ENCODE results near the gene SCGB3A1. TPM values are rescaled to one million over a fixed set of nuclear protein-coding genes. Genes with fewer than 3 reads are reported as not detected.

The SCGB3A1 gene
- total RNA-seq, 1 experiment from 2014 or later: not detected

DNA sequence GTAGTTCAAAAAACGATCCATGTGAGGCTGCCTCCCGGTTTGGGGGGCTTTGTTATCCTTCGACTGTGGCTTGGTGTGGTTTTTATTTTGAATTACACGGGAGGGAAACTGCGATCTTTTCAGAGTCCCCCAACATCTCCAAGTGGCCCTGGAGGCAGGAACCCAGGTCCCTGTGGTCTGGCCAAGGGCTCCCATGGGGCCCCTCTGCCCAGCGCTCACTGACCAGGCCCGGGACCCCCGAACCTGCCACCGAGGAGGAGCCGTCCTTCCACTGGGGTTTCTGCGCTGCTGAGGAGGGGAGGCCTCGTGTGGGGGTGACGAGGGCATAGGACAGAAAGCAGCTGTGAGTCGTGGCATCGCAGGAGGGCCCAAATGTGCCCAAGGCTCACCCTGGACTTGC is 18.1 kb upstream of the SCGB3A1 start:
- TF ChIP-seq, protein P1, sequence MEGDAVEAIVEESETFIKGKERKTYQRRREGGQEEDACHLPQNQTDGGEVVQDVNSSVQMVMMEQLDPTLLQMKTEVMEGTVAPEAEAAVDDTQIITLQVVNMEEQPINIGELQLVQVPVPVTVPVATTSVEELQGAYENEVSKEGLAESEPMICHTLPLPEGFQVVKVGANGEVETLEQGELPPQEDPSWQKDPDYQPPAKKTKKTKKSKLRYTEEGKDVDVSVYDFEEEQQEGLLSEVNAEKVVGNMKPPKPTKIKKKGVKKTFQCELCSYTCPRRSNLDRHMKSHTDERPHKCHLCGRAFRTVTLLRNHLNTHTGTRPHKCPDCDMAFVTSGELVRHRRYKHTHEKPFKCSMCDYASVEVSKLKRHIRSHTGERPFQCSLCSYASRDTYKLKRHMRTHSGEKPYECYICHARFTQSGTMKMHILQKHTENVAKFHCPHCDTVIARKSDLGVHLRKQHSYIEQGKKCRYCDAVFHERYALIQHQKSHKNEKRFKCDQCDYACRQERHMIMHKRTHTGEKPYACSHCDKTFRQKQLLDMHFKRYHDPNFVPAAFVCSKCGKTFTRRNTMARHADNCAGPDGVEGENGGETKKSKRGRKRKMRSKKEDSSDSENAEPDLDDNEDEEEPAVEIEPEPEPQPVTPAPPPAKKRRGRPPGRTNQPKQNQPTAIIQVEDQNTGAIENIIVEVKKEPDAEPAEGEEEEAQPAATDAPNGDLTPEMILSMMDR (conservative IDR thresholded peaks at IDR 0.05): no peak
- Histone ChIP-seq H3K4me2 (ENCODE audit: insufficient read depth, insufficient read length, low read length) (no peak overlapping the region), H3T11ph (ENCODE audit: low read length) (no peak overlapping the region), H3K79me2 (ENCODE audit: insufficient read depth, low read length) (no peaks in the 10 kb centered on the region), H3K18ac (ENCODE audit: insufficient read length, low read depth, low read length) (no peak overlapping the region), H2BK5ac (ENCODE audit: insufficient read length, low read length) (no peak overlapping the region), H4K91ac (ENCODE audit: insufficient read length, low read depth, low read length) (no peak overlapping the region), H2BK12ac (ENCODE audit: insufficient read length, low read depth, low read length) (no peak overlapping the region), H3K9me3 (ENCODE audit: control insufficient read depth, low read depth, low read length) (no peaks in the 10 kb centered on the region), H3K4me1 (ENCODE audit: insufficient read depth, low read length) (no peaks in the 10 kb centered on the region), H3K23ac (ENCODE audit: insufficient read length, low read depth, low read length) (no peak overlapping the region), H3K23me2 (ENCODE audit: insufficient read length, low read depth, low read length, poor library complexity, severe bottlenecking) (no peaks in the 10 kb centered on the region), H3K9ac (ENCODE audit: extremely low read depth, insufficient read length, low read length) (no peak overlapping the region), H4K8ac (replicated peaks; ENCODE audit: insufficient read length, low read depth, low read length) (no peak overlapping the region), H2BK120ac (ENCODE audit: low read depth, low read length, poor library complexity, severe bottlenecking) (no peak overlapping the region), H3K79me1 (ENCODE audit: insufficient read depth, low read depth, low read length, poor library complexity, severe bottlenecking) (no peaks in the 10 kb centered on the region), H3K14ac (ENCODE audit: insufficient read depth, low read length) (no peak overlapping the region), H3K56ac (ENCODE audit: insufficient read length, low read depth, low read length) (no peak overlapping the region), H4K5ac (ENCODE audit: insufficient read length, low read depth, low read length) (no peak overlapping the region), H2BK15ac (ENCODE audit: low read depth, low read length) (no peak overlapping the region), H3K27ac (ENCODE audit: insufficient read length, low read depth, low read length) (no peak overlapping the region), H4K20me1 (ENCODE audit: control insufficient read depth, insufficient read depth, insufficient read length) (no peaks in the 10 kb centered on the region), H3K4ac (ENCODE audit: low read depth, low read length) (no peak overlapping the region), H3K27me3 (ENCODE audit: insufficient read depth, low read length) (no peaks in the 10 kb centered on the region), H2AFZ (ENCODE audit: low read length) (no peak overlapping the region), H2BK20ac (ENCODE audit: low read depth, low read length, poor library complexity, severe bottlenecking) (no peak overlapping the region), H2AK5ac (ENCODE audit: insufficient read length, low read length) (no peak overlapping the region)
- DNase-seq: no peak
- H3K9me3 Mint-ChIP-seq: no peaks in the 10 kb centered on the region; a peak in 1 of 5 replicates
- no peak overlapping the region; a peak in 1 of 7 replicates for H3K27ac Mint-ChIP-seq
- no CpG with 5 or more reads among the region's 15 CpGs for WGBS (ENCODE audit: extremely low coverage, insufficient read length, low lambda C conversion rate)
- H3K27me3 Mint-ChIP-seq (ENCODE audit: low read depth): peaks cover 2% of the 10 kb centered on the region; the same call in 1 of the 2 replicates
- no peaks in the 10 kb centered on the region; a peak in 1 of 4 replicates for H3K4me1 Mint-ChIP-seq
- no peaks in the 10 kb centered on the region; a peak in 1 of 7 replicates for H3K36me3 Mint-ChIP-seq (ENCODE audit: insufficient read depth in 1 of 3, low read depth in 3 of 3)
- no peak overlapping the region for H3K4me3 Mint-ChIP-seq
